Parathyroid adenoma (tissue), 2 donors: ENCODE data around the gene NAV3.
"Not testable (repeated sequence)": the region's sequence is repeated elsewhere in the genome, so short reads cannot be mapped to it uniquely, and the experiment has no call there.

ENCODE experiments used
- H2AFZ ChIP-seq: fragments of 300-600 bp; sonication (generic); one replicate; pipeline ENCODE4 v1.7.0; 2017; ENCODE audit warnings: antibody characterized with exemption, mild to moderate bottlenecking
- H3K27ac ChIP-seq: fragments of 300-600 bp; sonication (generic); one replicate; pipeline ENCODE4 v1.7.0; 2017
- H3K27me3 ChIP-seq: fragments of 300-600 bp; sonication (generic); one replicate; pipeline ENCODE4 v1.7.0; 2017; ENCODE audit warnings: low read length; ENCODE audit not compliant: control insufficient read depth, insufficient read depth
- H3K36me3 ChIP-seq: fragments of 300-600 bp; sonication (generic); one replicate; pipeline ENCODE4 v1.7.0; 2017; ENCODE audit warnings: low read length; ENCODE audit not compliant: control insufficient read depth, insufficient read depth
- H3K4me1 ChIP-seq: fragments of 300-600 bp; sonication (generic); one replicate; pipeline ENCODE4 v1.7.0; 2017; ENCODE audit warnings: control low read depth
- H3K4me2 ChIP-seq: fragments of 300-600 bp; sonication (generic); one replicate; pipeline ENCODE4 v1.7.0; 2017; ENCODE audit warnings: low read length
- H3K4me3 ChIP-seq: fragments of 300-600 bp; sonication (generic); one replicate; pipeline ENCODE4 v1.7.0; 2017; ENCODE audit warnings: low read depth, low read length
- H3K79me2 ChIP-seq: fragments of 300-600 bp; sonication (generic); one replicate; pipeline ENCODE4 v1.7.0; 2017; ENCODE audit warnings: control low read depth
- H3K9ac ChIP-seq: fragments of 300-600 bp; sonication (generic); one replicate; pipeline ENCODE4 v1.7.0; 2017; ENCODE audit warnings: mild to moderate bottlenecking
- H3K9me3 ChIP-seq: fragments of 300-600 bp; sonication (generic); one replicate; pipeline ENCODE4 v1.7.0; 2017; ENCODE audit warnings: low read length; ENCODE audit not compliant: control insufficient read depth
- TF ChIP-seq, protein P1 (sequence below): fragments of 300-600 bp; sonication (generic); IDR thresholded peaks from one replicate; pipeline ENCODE4 v1.7.0; 2017; ENCODE audit warnings: antibody characterized with exemption, mild to moderate bottlenecking
- donor health status: primary hyperparathyroidism.

NAV3 gene

DNA sequence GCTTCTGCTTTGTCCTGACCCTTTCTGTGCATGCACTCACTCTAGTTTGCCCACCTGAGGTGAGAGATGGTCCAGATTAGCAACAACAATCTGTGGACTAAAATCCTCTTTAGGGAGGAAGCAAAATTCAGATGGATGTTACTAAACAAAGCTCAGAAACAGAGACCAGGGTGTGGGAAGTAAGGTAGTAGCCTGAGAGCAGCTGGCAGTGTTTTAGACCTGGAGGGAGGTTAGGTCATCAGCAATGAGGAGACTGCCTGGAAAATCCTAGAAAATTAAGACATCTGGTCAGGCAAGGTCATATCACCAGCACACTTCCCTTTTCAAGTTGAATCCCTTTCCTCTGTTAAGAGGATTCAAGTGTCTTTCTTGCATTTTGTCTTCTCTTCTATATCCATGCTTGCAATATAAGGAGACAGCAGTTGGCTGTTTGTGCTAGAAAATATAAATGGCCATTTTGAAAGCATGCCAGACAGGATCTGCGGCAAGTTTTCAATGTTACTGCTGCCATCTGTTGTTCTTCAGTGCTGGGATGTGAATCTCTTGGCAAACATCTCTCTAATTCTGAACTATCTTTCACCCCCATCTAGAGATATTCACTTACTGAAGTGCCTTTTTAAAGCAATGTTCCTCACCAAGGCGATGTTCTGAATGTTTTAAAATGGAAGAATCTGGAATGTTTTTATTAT is 266.4 kb downstream of the NAV3 start:
- Histone ChIP-seq H3K4me2 (no peak overlapping the region), H3K79me2 (no peaks in the 10 kb centered on the region), H3K27ac (no peak overlapping the region), H3K36me3 (no peaks in the 10 kb centered on the region), H3K9me3 (no peaks in the 10 kb centered on the region), H3K9ac (no peak overlapping the region), H3K4me1 (no peaks in the 10 kb centered on the region), H3K27me3 (no peaks in the 10 kb centered on the region), H2AFZ (no peak overlapping the region), H3K4me3 (no peak overlapping the region)
- TF ChIP-seq, protein P1, sequence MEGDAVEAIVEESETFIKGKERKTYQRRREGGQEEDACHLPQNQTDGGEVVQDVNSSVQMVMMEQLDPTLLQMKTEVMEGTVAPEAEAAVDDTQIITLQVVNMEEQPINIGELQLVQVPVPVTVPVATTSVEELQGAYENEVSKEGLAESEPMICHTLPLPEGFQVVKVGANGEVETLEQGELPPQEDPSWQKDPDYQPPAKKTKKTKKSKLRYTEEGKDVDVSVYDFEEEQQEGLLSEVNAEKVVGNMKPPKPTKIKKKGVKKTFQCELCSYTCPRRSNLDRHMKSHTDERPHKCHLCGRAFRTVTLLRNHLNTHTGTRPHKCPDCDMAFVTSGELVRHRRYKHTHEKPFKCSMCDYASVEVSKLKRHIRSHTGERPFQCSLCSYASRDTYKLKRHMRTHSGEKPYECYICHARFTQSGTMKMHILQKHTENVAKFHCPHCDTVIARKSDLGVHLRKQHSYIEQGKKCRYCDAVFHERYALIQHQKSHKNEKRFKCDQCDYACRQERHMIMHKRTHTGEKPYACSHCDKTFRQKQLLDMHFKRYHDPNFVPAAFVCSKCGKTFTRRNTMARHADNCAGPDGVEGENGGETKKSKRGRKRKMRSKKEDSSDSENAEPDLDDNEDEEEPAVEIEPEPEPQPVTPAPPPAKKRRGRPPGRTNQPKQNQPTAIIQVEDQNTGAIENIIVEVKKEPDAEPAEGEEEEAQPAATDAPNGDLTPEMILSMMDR = no peak

DNA sequence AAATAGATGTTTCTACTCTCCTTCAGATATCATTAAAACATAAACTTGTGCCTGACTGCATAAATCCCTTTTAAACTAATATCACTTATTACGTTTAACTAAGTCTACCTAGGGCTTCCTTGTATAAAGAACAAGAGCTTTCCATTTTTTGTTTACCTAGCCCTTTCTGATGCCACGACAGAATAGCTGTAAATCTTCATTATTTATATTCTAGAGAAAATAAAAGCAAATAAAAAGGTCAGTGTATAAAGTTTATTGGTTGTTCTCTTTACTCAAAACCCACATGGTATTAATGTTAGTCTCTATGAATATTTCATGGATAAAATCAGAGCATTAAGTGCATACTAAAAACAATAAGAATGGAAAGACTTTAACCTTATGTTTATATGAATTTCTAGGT is 269.1 kb downstream of the NAV3 start:
- H3K9ac ChIP-seq = no peak overlapping the region
- no peaks in the 10 kb centered on the region for H3K9me3 ChIP-seq
- no peaks in the 10 kb centered on the region for H3K27me3 ChIP-seq
- H3K27ac ChIP-seq = no peak overlapping the region
- H2AFZ ChIP-seq = no peak overlapping the region
- no peaks in the 10 kb centered on the region for H3K36me3 ChIP-seq
- no peaks in the 10 kb centered on the region for H3K79me2 ChIP-seq
- TF ChIP-seq, protein P1 = no peak
- H3K4me1 ChIP-seq = no peaks in the 10 kb centered on the region
- H3K4me3 ChIP-seq = no peak overlapping the region
- H3K4me2 ChIP-seq = no peak overlapping the region

DNA sequence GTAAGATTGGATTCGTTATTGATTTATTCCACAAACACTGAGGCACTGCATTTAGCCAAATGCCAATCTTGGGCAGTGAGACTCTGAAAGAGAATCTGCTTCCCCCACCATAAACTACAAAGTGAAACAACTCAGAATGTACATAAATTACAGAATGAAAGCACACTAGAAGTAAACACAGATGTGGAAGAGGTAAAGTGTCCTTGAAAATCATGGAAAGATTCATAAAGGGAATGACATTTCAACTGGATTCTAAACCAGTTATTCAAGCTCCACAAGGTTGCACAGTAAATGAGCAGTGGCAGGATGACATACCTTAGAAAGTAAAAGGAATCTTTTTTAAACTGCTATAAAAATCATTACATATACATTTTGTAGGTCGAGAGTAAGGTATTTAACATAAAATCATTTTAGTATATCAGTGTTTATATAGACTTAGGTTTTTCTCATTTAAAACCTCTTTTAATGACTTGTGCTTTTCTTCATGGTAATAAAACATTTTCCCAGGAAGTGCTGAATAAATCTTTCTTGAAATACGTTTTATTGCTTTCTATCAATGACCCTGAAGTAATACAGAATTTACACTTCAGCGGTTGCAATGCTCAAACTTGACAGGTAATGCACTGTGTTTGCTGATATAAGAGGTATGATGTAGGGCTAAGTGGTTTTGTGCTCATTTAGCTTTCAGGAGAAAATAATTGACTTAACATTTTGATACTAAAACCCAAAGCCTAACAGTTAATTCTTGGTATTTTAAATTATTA is 270.6 kb downstream of the NAV3 start:
- Histone ChIP-seq H3K79me2 (no peaks in the 10 kb centered on the region), H3K9ac (no peak overlapping the region), H3K36me3 (no peaks in the 10 kb centered on the region), H3K4me2 (no peak overlapping the region), H3K4me1 (no peaks in the 10 kb centered on the region), H3K27me3 (no peaks in the 10 kb centered on the region), H3K27ac (no peak overlapping the region), H2AFZ (no peak overlapping the region), H3K9me3 (no peaks in the 10 kb centered on the region), H3K4me3 (no peak overlapping the region)
- TF ChIP-seq, protein P1 = no peak

DNA sequence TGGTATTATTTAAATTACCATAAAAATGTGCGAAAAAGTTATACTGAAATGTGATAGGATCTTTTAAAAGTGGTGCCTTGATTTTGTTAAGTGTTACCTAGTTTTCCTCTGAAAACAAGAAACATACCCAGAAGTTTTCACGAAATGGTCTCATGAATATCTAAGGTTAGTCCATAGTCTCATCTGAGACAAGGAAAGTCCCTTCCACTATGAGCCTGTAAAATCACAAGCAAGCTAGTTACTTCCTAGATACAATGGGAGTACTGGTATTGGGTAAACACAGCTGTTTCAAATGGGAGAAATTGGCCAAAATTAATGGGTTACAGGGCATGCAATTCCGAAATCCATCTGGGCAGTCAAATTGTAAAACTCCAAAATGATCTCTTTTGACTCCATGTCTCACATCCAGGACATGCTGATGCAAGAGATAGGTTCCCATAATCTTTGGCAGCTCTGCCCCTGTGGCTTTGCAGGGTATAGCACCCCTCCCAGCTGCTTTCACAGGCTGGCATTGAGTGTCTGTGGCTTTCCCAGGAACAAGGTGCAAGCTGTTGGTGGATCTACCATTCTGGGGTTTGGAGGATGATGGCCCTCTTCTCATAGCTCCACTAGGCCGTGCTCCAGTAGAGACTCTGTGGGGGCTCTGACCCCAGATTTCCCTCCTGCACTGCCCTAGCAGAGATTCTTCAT is 271.4 kb downstream of the NAV3 start:
- H3K9me3 ChIP-seq = no peaks in the 10 kb centered on the region
- no peak overlapping the region for H3K27ac ChIP-seq
- H3K79me2 ChIP-seq = no peaks in the 10 kb centered on the region
- H3K9ac ChIP-seq = no peak overlapping the region
- H2AFZ ChIP-seq = no peak overlapping the region
- no peak overlapping the region for H3K4me2 ChIP-seq
- H3K4me1 ChIP-seq = no peaks in the 10 kb centered on the region
- H3K36me3 ChIP-seq = no peaks in the 10 kb centered on the region
- TF ChIP-seq, protein P1 = no peak
- no peak overlapping the region for H3K4me3 ChIP-seq
- no peaks in the 10 kb centered on the region for H3K27me3 ChIP-seq

DNA sequence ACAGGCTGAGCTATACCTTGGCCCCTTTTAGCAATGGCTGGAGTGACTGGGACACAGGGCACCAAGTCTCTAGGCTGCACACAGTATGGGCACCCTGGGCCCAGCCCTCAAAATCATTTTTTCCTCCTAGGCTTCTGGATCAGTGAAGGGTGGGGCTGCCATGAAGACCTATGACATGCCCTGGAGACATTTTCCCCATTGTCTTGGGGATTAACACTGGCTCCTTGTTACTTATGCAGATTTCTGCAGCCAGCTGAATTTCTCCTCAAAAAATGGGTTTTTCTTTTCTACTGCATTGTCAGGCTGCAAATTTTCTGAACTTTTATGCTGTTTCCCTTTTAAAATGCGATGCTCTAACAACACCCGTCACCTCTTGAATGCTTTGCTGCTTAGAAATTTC is 272.1 kb downstream of the NAV3 start:
- H3K4me2 ChIP-seq, H3K4me1 ChIP-seq, H2AFZ ChIP-seq, H3K9me3 ChIP-seq, H3K27ac ChIP-seq, H3K27me3 ChIP-seq, H3K4me3 ChIP-seq, H3K79me2 ChIP-seq, H3K9ac ChIP-seq, H3K36me3 ChIP-seq: not testable (repeated sequence)
